Endodermal cell (in vitro differentiated cells): Measurements from ENCODE around the gene SMARCA2. TPM values are rescaled to one million over a fixed set of nuclear protein-coding genes. Genes with fewer than 3 reads are reported as not detected.

ENCODE experiments used
- DNase-seq: peaks from one replicate; pipeline ENCODE4 v3.0.0-alpha.2; 2017
- H3K27ac ChIP-seq: 2 replicates; pipeline ENCODE4 v1.5.1; 2013; ENCODE audit warnings: mild to moderate bottlenecking, low read depth, low read length, moderate library complexity
- H3K27me3 ChIP-seq: 2 replicates; pipeline ENCODE4 v1.6.1; 2013; ENCODE audit warnings: mild to moderate bottlenecking, low read length, moderate library complexity; ENCODE audit not compliant: insufficient read depth, control insufficient read depth, poor library complexity, severe bottlenecking
- H3K36me3 ChIP-seq: 2 replicates; pipeline ENCODE4 v1.7.0; 2013; ENCODE audit warnings: mild to moderate bottlenecking, low read length, moderate library complexity; ENCODE audit not compliant: control insufficient read depth, insufficient read depth
- H3K4me1 ChIP-seq: one replicate; pipeline ENCODE4 v1.7.0; 2013; ENCODE audit warnings: low read length; ENCODE audit not compliant: control insufficient read depth, insufficient read depth
- H3K4me3 ChIP-seq: 2 replicates; pipeline ENCODE4 v1.5.1; 2013; ENCODE audit warnings: mild to moderate bottlenecking, low read length, moderate library complexity
- H3K9ac ChIP-seq: 2 replicates; pipeline ENCODE4 v1.6.1; 2013; ENCODE audit warnings: mild to moderate bottlenecking, low read length, moderate library complexity; ENCODE audit not compliant: poor library complexity, severe bottlenecking; ENCODE audit errors: extremely low read depth
- H3K9me3 ChIP-seq: 2 replicates; pipeline ENCODE4 v1.6.1; 2013; ENCODE audit warnings: mild to moderate bottlenecking, low read length, moderate library complexity; ENCODE audit not compliant: control insufficient read depth
- H3K27ac Mint-ChIP-seq: 2 replicates; pipeline ENCODE4 v1.8.0; 2020; ENCODE audit warnings: mixed read lengths
- H3K27me3 Mint-ChIP-seq: 2 replicates; pipeline ENCODE4 v1.8.0; 2021; ENCODE audit warnings: mild to moderate bottlenecking, mixed read lengths; ENCODE audit not compliant: insufficient read depth
- H3K36me3 Mint-ChIP-seq: 2 replicates; pipeline ENCODE4 v1.8.0; 2020; ENCODE audit warnings: low read depth, mixed read lengths
- H3K4me1 Mint-ChIP-seq: 2 replicates; pipeline ENCODE4 v1.8.0; 2020; ENCODE audit warnings: mixed read lengths
- H3K4me3 Mint-ChIP-seq: 2 replicates; pipeline ENCODE4 v1.8.0; 2020; ENCODE audit warnings: mild to moderate bottlenecking, moderate library complexity, mixed read lengths
- H3K9me3 Mint-ChIP-seq: 2 replicates; pipeline ENCODE4 v1.8.0; 2020; ENCODE audit warnings: mild to moderate bottlenecking, mixed read lengths
- CTCF ChIP-seq: fragments of 200-600 bp; sonication (generic); conservative IDR thresholded peaks from 2 replicates; pipeline ENCODE4 v1.5.0; 2021; ENCODE audit warnings: antibody characterized with exemption, mild to moderate bottlenecking
- WGBS, 2 experiments: methylation state at CpG; one replicate each; pipeline versions ENCODE4 v1.1.5 to v1.1.7; 2013; ENCODE audit warnings: missing lambda C conversion rate in 2 of 2, mixed read lengths in 1 of 2; ENCODE audit not compliant: insufficient coverage in 1 of 2, insufficient read length in 1 of 2; 5-methylcytosine and 5-hydroxymethylcytosine counted together
- total RNA-seq, 2 donors: library from RNA; stranded (reverse); fragmentation: NEBNext Ultra II Directional in 1 of 2; extraction: Animal tissue kit (Norgen Biotek cat#: 25700) in 1 of 2; gene quantifications; 2 replicates in 1 of 2; 3 replicates in 1 of 2; pipeline ENCODE4 v1.2.1, GENCODE V29; 2021

SMARCA2 gene
- total RNA-seq, 2 donors from 2014 or later, result 2.6 to 8.6 TPM

DNA sequence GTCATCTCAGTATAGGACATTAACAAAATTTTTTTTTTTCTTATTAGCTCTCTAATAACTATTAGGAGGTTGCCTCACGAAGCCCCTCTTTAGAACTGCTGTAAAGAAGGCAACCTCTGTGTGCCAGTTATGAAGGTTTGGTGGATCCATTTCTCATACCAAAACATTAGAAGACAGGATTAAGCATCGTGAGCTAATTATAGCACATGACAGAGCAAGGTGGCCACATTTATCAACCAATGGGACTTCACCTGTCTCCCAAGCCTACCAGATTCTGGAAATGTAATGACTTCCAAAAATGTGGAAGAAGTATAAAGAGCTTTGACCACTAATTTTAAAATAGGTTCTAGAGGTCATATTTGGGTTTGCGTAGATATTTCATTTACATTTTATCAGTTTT, 107.2 kb downstream of the SMARCA2 start:
- no peak for TF ChIP-seq CTCF
- H3K9me3 Mint-ChIP-seq, result no peaks in the 10 kb centered on the region
- Histone ChIP-seq H3K36me3 (no peaks in the 10 kb centered on the region), H3K4me3 (no peak overlapping the region), H3K9me3 (no peaks in the 10 kb centered on the region), H3K27ac (no peak overlapping the region), H3K27me3 (no peaks in the 10 kb centered on the region), H3K9ac (no peak overlapping the region), H3K4me1 (no peaks in the 10 kb centered on the region)
- no peak for DNase-seq
- 92% methylated on average over 2 of the region's 3 CpGs; no CpG with 5 or more reads in 1 of the 2 experiments for WGBS, 2 experiments
- peaks cover 4% of the 10 kb centered on the region for H3K27me3 Mint-ChIP-seq
- H3K36me3 Mint-ChIP-seq, result no peaks in the 10 kb centered on the region
- H3K4me3 Mint-ChIP-seq, result no peak overlapping the region
- no peak overlapping the region for H3K27ac Mint-ChIP-seq
- H3K4me1 Mint-ChIP-seq, result no peaks in the 10 kb centered on the region

- no peaks in the 10 kb centered on the region for H3K9me3 ChIP-seq
- DNase-seq, result no peak
- H3K4me1 Mint-ChIP-seq, result no peaks in the 10 kb centered on the region
- H3K36me3 Mint-ChIP-seq, result no peaks in the 10 kb centered on the region
- H3K9me3 Mint-ChIP-seq, result no peaks in the 10 kb centered on the region
- H3K27me3 ChIP-seq, result no peaks in the 10 kb centered on the region
- H3K27ac ChIP-seq, result no peak overlapping the region
- H3K36me3 ChIP-seq, result no peaks in the 10 kb centered on the region
- peaks cover 4% of the 10 kb centered on the region for H3K27me3 Mint-ChIP-seq
- H3K4me1 ChIP-seq, result no peaks in the 10 kb centered on the region
- H3K4me3 Mint-ChIP-seq, result no peak overlapping the region
- no peak overlapping the region for H3K9ac ChIP-seq
- no peak overlapping the region for H3K4me3 ChIP-seq
- no peak for TF ChIP-seq CTCF
- no peak overlapping the region for H3K27ac Mint-ChIP-seq
- 90 to 95% methylated on average over 1 of the region's 2 CpGs for WGBS, 2 experiments
These were observed 110.8 kb downstream of the SMARCA2 start for GRCh38 chr9:2125906-2126305.

- no peak for TF ChIP-seq CTCF
- no peak overlapping the region for H3K9ac ChIP-seq
- no peaks in the 10 kb centered on the region for H3K4me1 Mint-ChIP-seq
- H3K9me3 Mint-ChIP-seq, result no peaks in the 10 kb centered on the region
- H3K9me3 ChIP-seq, result no peaks in the 10 kb centered on the region
- no peaks in the 10 kb centered on the region for H3K36me3 Mint-ChIP-seq
- no peaks in the 10 kb centered on the region for H3K27me3 ChIP-seq
- H3K27me3 Mint-ChIP-seq, result peaks cover 4% of the 10 kb centered on the region
- no peak overlapping the region for H3K4me3 ChIP-seq
- H3K4me1 ChIP-seq, result no peaks in the 10 kb centered on the region
- no peak overlapping the region for H3K27ac ChIP-seq
- no peak overlapping the region for H3K27ac Mint-ChIP-seq
- WGBS, 2 experiments, result 93 to 95% methylated on average over 3 to 4 of the region's 4 CpGs
- no peak for DNase-seq
- no peak overlapping the region for H3K4me3 Mint-ChIP-seq
- H3K36me3 ChIP-seq, result no peaks in the 10 kb centered on the region
These were observed 111.2 kb downstream of the SMARCA2 start for GRCh38 chr9:2126331-2126803.
